Lower lobe of right lung (tissue), 2 donors: ENCODE data around the gene DLGAP5. TPM values are rescaled to one million over a fixed set of nuclear protein-coding genes. Genes with fewer than 3 reads are reported as not detected.

Experiments
- ATAC-seq, 2 donors: fragments of 200-7000 bp; cut with Tn5 transposase; one replicate each; pipeline ENCODE4 v1.9.1; 2020 to 2022; ENCODE audit warnings: mild to moderate bottlenecking in 2 of 2, moderate library complexity in 2 of 2
- DNase-seq: peaks from one replicate; pipeline ENCODE4 v3.0.0-alpha.2; 2020
- H3K27ac ChIP-seq: fragments of 200-600 bp; one replicate; pipeline ENCODE4 v1.8.0; 2022
- H3K27me3 ChIP-seq: fragments of 200-600 bp; one replicate; pipeline ENCODE4 v1.8.0; 2022; ENCODE audit warnings: low read depth
- H3K36me3 ChIP-seq: fragments of 200-600 bp; one replicate; pipeline ENCODE4 v1.8.0; 2022; ENCODE audit warnings: mild to moderate bottlenecking
- H3K4me1 ChIP-seq: fragments of 200-600 bp; one replicate; pipeline ENCODE4 v1.8.0; 2022
- H3K4me3 ChIP-seq: fragments of 200-600 bp; one replicate; pipeline ENCODE4 v1.8.0; 2022; ENCODE audit warnings: mild to moderate bottlenecking
- H3K9me3 ChIP-seq: fragments of 200-600 bp; one replicate; pipeline ENCODE4 v1.8.0; 2022
- intact Hi-C: fragments of 100-400 bp; cut with DNase I; formaldehyde crosslinking; loops from one replicate; pipeline ENCODE4 v1.11.0; 2022
- total RNA-seq: library from RNA; stranded (reverse); fragmentation: NEBNext Ultra II Directional; extraction: Animal tissue kit (Norgen Biotek cat#: 25700); gene quantifications from one replicate; pipeline ENCODE4 v1.2.1, GENCODE V29; 2021
- TF ChIP-seq, protein P1 (sequence below): fragments of 200-600 bp; IDR thresholded peaks from one replicate; pipeline ENCODE4 v1.8.0; 2022; ENCODE audit warnings: antibody characterized with exemption, mild to moderate bottlenecking
- donor health status: DM: no; HTN: yes; CAD: no; lungs with severe emphysema.

Gene DLGAP5
- total RNA-seq, 1 donor from 2014 or later: 0.97 TPM

DNA sequence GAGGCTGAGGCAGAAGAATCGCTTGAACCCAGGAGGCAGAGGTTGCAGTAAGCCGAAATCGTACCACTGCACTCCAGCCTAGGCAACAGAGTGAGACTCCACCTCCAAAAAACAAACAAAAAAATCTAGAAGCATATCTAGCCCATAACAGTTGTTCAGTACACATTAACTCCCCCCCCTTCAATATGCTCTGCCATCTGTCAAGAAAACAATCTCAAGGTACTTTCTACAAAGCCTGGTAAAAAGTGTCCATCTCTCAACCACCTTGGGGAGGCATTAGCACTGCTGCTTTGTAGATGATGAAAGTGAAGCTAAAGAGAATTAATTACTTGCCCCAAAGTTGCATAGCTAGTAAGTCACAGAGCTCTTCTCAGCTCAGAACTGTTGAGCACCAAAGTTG is 37.4 kb downstream of the DLGAP5 start:
- no peak overlapping the region for H3K4me3 ChIP-seq
- no peak for ATAC-seq

DNA sequence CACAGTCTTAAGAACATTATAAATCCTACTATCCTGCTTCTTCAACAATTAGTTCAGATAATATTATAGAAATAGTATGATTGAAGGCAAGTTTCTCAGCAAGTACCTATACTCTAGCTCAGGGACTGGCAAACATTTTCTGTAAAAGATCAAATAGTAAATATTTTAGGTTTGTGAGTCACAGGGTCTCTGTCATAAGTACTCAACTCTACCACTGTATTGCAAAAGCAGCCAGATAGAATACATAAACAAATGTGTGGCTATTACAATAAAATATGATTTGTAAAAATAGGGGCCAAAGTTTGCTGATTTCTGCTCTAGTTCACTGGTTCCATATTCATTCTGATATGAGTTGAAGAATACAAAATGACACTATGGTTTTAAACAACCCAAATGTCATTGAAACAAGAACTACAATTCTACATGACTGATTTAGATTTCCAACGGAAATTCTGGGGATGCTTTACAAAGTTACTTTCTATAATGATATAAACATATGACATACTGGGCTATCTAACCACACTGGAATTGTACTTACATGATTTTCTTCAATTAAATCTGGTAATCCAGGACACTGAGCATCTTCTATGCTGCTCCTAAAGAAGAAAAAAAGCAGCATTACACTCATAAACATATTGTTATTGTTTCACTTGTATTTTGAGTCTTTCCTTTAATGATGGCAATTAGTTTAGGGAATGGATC is 39.2 kb downstream of the DLGAP5 start:
- no peaks in the 10 kb centered on the region for H3K9me3 ChIP-seq
- TF ChIP-seq, protein P1, sequence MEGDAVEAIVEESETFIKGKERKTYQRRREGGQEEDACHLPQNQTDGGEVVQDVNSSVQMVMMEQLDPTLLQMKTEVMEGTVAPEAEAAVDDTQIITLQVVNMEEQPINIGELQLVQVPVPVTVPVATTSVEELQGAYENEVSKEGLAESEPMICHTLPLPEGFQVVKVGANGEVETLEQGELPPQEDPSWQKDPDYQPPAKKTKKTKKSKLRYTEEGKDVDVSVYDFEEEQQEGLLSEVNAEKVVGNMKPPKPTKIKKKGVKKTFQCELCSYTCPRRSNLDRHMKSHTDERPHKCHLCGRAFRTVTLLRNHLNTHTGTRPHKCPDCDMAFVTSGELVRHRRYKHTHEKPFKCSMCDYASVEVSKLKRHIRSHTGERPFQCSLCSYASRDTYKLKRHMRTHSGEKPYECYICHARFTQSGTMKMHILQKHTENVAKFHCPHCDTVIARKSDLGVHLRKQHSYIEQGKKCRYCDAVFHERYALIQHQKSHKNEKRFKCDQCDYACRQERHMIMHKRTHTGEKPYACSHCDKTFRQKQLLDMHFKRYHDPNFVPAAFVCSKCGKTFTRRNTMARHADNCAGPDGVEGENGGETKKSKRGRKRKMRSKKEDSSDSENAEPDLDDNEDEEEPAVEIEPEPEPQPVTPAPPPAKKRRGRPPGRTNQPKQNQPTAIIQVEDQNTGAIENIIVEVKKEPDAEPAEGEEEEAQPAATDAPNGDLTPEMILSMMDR: no peak
- no peak overlapping the region for H3K27ac ChIP-seq
- DNase-seq: no peak
- no peaks in the 10 kb centered on the region for H3K27me3 ChIP-seq
- no peak for ATAC-seq
- H3K4me3 ChIP-seq: no peak overlapping the region
- no peaks in the 10 kb centered on the region for H3K4me1 ChIP-seq
- no peaks in the 10 kb centered on the region for H3K36me3 ChIP-seq
- intact Hi-C loops: loop anchor here (10.0 kb wide), 1 partner anchor 57 kb away; no protein-coding TSS in a partner anchor

More for the DNA sequence above, 37.4 kb downstream of the DLGAP5 start:
- Histone ChIP-seq H3K27ac (no peak overlapping the region), H3K9me3 (no peaks in the 10 kb centered on the region), H3K27me3 (no peaks in the 10 kb centered on the region), H3K36me3 (no peaks in the 10 kb centered on the region), H3K4me1 (no peaks in the 10 kb centered on the region)
- DNase-seq: no peak
- TF ChIP-seq, protein P1: no peak
- intact Hi-C loops: loop anchor here (10.0 kb wide), 1 partner anchor 59 kb away; no protein-coding TSS in a partner anchor

DNA sequence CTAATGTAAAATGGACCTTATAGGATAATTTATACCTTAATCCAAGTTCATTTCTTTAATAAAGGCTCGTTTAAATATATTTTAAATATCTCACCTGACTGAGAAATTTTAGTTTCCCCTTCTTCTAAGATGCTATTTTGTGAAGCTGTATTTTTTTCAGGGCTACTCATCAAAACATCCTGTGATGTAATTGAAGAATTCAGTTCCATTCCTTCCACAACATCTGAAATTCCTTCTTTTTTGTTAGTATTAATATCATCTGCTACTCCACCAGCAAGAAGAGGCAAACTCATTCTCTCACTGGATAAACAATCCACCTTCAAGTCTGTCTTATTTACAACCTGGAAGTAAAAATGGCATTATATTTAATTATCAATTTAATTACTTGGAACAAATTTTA is 39.8 kb downstream of the DLGAP5 start:
- no peak for ATAC-seq
- intact Hi-C loops: loop anchor here (10.0 kb wide), 1 partner anchor 57 kb away; no protein-coding TSS in a partner anchor
- Histone ChIP-seq H3K27ac (no peak overlapping the region), H3K4me3 (no peak overlapping the region), H3K36me3 (peaks cover 5% of the 10 kb centered on the region), H3K9me3 (no peaks in the 10 kb centered on the region), H3K27me3 (no peaks in the 10 kb centered on the region), H3K4me1 (no peaks in the 10 kb centered on the region)
- TF ChIP-seq, protein P1: no peak
- DNase-seq: no peak

DNA sequence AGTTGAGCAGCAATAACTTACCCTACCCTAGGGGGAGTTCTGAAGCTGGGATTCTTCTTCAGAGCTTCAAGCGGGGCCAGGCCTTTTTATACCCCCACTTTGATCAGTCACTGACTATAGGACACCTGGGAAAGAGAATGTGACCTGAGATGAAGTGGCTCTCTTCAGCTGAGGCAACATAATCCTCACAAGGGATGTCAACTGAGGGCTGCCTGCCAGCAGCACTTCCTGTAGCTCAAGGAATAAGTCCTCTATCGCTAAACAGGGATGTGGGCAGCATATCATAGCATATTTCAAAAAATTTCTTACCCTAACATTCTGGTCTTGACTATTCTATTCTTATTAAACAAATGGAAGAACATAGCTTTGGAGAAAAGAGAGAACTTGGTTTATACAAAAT is 45.0 kb downstream of the DLGAP5 start:
- ATAC-seq: peak in 1 of 2 donors; percentile 16
- TF ChIP-seq, protein P1: no peak
- H3K9me3 ChIP-seq: no peaks in the 10 kb centered on the region
- intact Hi-C loops: no loop called here
- H3K36me3 ChIP-seq: peaks cover 57% of the 10 kb centered on the region
- no peak overlapping the region for H3K27ac ChIP-seq
- DNase-seq: no peak
- H3K4me3 ChIP-seq: no peak overlapping the region
- no peaks in the 10 kb centered on the region for H3K27me3 ChIP-seq
- no peaks in the 10 kb centered on the region for H3K4me1 ChIP-seq

DNA sequence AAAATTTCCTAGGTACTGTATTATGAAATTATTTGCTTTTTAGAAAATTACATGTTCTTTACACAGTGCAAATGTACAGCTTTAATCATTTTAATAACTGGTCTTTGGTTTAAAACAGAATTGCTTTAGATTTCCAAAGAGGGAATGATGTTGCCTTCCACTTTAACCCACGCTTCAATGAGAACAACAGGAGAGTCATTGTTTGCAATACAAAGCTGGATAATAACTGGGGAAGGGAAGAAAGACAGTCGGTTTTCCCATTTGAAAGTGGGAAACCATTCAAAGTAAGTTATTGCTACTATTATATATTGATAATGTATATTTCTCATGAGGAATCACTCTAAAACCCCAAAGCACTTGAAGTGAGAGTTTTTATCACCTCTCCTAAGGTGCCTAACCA is 48.9 kb downstream of the DLGAP5 start:
- DNase-seq (no peak), ATAC-seq (no peak)
- intact Hi-C loops: no loop called here
- H3K27ac ChIP-seq: no peak overlapping the region
- H3K36me3 ChIP-seq: peaks cover 95% of the 10 kb centered on the region
- TF ChIP-seq, protein P1: no peak
- no peaks in the 10 kb centered on the region for H3K9me3 ChIP-seq
- peaks cover 18% of the 10 kb centered on the region for H3K4me1 ChIP-seq
- H3K4me3 ChIP-seq: no peak overlapping the region
- no peaks in the 10 kb centered on the region for H3K27me3 ChIP-seq
